NCI-H2107 (cell line): ENCODE measurements around the gene THBD.

ENCODE experiments used
- DNase-seq: peaks from one replicate; lab custom pipeline; 2025; lab: John Stamatoyannopoulos, UW

THBD gene, protein sequence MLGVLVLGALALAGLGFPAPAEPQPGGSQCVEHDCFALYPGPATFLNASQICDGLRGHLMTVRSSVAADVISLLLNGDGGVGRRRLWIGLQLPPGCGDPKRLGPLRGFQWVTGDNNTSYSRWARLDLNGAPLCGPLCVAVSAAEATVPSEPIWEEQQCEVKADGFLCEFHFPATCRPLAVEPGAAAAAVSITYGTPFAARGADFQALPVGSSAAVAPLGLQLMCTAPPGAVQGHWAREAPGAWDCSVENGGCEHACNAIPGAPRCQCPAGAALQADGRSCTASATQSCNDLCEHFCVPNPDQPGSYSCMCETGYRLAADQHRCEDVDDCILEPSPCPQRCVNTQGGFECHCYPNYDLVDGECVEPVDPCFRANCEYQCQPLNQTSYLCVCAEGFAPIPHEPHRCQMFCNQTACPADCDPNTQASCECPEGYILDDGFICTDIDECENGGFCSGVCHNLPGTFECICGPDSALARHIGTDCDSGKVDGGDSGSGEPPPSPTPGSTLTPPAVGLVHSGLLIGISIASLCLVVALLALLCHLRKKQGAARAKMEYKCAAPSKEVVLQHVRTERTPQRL

DNA sequence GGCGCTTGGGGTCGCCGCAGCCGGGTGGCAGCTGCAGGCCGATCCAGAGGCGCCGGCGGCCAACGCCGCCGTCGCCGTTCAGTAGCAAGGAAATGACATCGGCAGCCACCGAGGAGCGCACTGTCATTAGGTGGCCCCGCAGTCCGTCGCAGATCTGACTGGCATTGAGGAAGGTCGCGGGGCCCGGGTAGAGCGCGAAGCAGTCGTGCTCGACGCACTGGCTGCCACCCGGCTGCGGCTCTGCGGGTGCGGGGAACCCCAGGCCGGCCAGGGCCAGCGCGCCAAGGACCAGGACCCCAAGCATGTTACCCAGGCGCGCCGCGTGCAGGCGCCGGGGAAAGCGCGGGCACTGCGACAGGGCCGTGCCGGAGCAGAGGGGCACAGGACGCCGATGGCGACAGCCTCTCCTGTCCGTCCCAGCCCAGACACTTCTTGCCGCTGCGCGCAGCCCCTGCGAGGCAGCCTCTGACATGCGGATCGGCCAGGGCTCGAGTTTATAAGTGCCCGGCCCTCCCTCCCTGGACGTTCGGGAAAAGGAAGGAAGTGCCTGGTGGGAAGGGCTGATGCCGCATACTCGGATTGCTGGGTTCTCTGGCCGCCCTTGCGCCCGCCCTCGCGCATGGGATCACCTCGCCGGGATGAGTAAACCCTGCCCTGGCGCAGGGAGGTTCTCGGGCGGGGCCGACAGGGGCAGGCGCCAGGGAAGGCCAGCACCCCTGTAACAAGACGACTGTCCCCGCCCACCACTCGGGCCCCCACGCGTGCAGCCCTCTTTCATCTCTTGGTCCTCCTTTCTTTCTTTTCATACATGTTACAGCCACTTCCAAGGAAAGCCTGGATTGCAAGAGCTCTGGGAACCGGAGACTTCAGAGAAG is at the start of gene THBD:
Gene THBD, minus strand, starts transcription at position 472 of the 875 bp plus-strand sequence. Its CDS starts 168 bp downstream, at position 304.
- DNase-seq: no peak

GRCh38 chr20:23097636-23098580 is 48.4 kb upstream of the THBD start:
- DNase-seq: no peak

DNA sequence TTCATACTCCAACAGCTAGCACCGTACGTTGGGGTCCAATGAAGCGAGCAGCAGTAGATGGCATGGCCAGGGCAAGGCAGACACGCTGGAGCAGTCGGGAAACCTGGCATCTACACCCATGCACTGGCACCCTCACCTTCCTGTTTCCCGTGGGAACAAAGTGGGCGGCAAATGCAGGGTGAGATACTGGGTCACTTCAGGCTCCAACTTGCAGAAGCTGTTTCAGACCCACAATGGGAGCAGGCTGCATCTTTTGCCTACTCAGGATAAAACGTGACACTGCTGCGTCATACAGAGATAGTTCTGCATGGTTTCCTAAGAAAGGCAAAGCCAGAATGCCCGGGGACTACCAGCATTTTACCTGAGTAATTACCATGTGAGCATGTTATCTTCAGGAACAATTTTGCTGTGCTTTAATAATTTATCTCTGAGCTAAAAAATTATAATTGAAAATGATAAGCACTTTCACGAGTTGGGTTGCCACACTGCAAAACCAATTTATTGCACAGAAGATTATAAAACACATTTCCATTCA is 47.6 kb upstream of the THBD start:
- DNase-seq: no peak

DNA sequence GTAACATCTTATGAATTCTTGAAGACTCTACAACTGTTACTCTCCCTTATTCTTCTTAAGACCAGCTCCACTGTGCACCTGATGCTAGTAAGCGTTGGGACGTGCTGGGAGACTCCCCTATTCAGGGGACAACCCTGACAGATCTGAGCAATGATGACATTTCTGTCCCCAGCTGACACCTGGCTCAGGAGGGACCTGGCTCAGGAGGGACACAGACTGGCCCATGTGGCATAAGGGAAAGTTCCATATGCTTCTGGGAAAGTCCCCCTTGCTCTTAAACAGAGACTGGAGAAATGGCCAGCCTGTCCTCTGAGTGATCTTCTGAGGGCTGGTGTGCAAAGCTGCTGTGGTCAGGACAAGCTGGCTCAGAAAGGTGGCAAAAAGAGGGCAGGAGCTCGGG is 46.6 kb upstream of the THBD start:
- no peak for DNase-seq

- DNase-seq: no peak
Observed at GRCh38 chr20:23095499-23095898, 46.0 kb upstream of the THBD start.

GRCh38 chr20:23094927-23095326 is 45.5 kb upstream of the THBD start:
- DNase-seq: no peak

DNA sequence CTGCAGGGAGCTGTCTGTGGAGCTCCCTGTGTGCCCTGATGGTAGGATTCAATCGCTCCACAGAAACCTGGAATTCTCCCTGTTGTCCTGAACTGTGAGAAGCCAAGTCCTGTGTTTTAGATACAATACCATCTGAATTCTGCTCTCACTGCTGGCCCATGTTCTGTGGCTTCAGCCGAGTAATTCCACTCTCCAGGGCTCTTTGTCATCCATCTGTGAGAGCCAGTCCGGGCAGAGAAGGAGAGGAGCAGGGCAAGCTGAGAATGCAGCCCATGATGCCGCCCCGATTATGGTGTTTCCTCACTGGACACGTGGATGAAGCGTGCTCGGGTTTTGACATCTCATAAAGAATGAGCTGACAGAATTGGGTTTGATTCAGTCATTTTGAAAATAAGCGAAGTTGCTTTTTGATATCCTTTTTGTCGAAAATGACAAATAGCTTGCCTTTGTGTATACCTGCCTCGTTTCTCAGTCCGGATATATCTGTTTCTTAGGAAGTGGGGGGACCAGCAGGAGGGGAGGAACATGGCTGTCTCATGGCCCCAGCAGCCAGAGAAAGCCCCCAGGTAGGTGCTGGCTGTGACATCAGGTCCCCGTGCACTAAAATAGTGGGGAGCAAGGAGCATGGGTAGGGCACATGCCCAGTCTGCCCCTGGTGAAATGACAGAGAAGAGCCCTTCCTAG is 44.9 kb upstream of the THBD start:
- DNase-seq: no peak

GRCh38 chr20:23093613-23094012 is 44.1 kb upstream of the THBD start:
- no peak for DNase-seq

GRCh38 chr20:23092861-23093495 is 43.5 kb upstream of the THBD start:
- no peak for DNase-seq

- no peak for DNase-seq
Observed at GRCh38 chr20:23092384-23092756, 42.9 kb upstream of the THBD start.

DNA sequence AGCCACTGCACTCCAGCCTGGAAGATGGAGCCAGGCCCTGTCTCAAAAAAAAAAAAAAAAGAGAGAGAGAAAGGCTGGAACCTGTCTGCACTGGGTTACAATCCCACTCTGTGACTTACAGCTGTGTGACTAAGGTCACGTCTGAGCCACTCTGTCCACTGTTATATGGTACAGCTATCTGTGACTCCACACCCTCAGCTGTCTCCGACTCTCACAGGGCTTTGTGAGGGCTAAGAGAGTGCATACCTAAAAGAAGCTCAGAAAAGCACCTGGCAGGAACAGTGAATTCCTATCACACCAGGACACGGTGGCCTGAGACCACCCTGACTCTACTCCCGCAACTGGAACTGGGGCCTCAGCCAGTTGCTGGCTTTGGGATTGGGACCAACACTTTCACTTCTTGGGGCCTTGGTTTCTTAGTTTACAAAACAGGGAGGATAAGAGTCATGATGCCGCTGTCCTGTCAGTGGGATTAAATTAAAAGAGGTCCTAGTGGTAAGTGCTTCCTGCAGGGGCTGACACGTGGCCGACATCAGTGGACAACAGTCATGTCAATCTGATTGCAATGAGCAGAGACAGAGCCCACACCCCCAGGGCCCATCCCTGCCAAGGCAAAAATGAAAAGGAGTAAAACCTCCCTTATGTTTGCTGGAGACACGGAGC is 42.4 kb upstream of the THBD start:
- no peak for DNase-seq

DNA sequence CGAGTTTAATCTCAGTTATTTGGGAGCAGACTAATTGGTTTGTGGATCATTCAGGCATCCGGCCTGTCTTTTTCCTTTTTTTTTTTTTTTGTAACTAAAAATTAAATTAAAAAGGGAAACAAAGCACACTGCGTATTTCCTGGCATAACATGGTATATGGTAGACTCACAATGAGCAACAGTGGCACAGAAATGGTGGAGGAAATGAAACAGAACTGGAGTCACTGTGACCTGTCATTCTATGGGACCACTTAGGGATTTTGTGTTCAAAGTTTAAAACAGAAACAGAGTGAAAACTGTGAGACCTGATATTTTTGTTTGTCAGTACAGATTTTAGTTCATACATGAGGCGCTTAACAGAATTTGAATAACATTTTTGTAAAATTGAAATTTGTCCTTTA is 41.4 kb upstream of the THBD start:
- DNase-seq: no peak

GRCh38 chr20:23090147-23090546 is 40.7 kb upstream of the THBD start:
- no peak for DNase-seq

DNA sequence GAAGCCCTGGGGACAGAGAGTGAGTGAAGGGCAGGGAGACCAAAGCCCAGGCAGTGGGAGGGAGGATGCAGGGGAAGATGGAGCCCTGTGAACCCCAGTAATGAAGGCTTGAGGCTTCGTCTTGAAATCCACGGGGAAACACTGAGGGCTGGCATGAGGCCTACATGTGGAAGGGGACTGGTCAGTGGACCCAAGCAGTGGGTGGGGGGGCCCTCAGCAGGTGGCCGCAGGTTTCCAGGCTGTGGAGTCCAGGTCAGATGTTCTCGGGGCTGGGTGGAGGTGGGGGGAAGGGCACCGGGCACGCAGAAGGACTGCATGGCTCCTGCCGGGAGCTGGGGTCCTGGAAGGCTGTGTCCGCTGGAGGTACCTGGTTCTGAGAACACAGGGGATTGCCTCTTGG is 39.4 kb upstream of the THBD start:
- no peak for DNase-seq

- no peak for DNase-seq
Observed at GRCh38 chr20:23087587-23088251, 38.2 kb upstream of the THBD start.

GRCh38 chr20:23086931-23087411 is 37.5 kb upstream of the THBD start:
- DNase-seq: no peak

GRCh38 chr20:23086056-23086566 is 36.6 kb upstream of the THBD start, which contains the start of gene CD93:
Gene CD93 (minus strand): TSS chr20:23086324. CDS start chr20:23086192, 132 bp downstream.
- no peak for DNase-seq

GRCh38 chr20:23085436-23086055 is 36.1 kb upstream of the THBD start:
- no peak for DNase-seq
